DMS114 treated with DMSO at 0.1 percent for 48 hours (cell line): Measurements from ENCODE around the gene DNAJC19.

Experiments used
- DNase-seq: peaks from one replicate; lab custom pipeline; 2025; ENCODE audit not compliant: unreplicated experiment; lab: John Stamatoyannopoulos, UW

Gene DNAJC19

DNA sequence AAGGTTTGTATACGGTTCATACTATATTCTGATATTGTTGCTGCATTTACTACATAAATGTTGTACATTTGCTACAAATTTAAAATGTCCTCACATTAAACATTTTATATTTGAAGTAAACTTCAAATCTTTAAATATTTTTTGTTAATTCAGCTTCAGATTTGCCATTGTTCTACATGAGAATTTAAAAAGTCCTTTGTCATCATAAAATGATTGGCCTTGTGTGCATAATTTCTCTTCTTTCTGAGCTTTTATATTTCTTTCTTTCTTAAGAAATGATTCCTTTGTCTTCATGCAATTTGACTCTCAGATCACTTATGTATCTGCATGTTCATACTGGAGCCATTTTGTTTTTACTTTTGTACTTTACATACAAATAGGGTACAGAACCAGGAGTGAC, 28.0 kb downstream of the DNAJC19 start:
- DNase-seq, result no peak

DNA sequence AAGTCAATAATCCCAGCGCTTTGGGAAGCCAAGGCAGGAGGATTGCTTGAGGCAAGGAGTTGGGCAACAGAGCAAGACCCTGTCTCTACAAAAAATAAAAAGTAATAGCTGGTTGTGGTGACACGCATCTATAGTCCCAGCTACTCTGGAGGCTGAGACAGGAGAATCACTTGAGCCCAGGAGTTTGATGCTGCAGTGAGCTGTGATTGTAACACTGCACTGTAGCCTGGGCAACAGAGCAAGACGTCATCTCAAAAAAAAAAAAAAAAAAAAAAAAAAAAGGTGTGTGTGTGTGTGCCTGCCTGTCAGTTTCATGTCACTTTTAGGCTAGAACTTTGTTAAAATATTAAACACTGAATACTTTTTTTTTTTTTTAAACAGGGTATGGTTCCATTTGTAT, 28.4 kb downstream of the DNAJC19 start:
- DNase-seq, result no peak

DNA sequence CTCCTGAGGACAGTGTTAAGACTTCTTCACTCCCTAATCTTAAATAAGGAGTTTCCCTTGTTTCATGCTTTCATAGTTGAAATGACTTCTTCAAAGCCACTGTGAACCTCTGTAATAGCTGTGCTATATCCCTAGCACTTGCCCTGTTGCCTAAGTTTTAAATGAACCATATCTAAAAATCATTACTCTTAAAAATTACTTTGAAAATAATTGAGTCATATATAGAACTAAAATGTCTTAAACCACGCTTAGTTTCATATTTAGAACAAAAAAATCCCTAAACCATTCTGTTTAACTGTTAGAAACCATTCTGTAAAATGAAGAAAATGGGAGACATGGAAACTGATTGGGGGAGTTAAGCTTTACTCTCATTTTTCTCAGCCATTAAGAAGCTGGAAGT, 29.8 kb downstream of the DNAJC19 start:
- DNase-seq, result no peak

DNA sequence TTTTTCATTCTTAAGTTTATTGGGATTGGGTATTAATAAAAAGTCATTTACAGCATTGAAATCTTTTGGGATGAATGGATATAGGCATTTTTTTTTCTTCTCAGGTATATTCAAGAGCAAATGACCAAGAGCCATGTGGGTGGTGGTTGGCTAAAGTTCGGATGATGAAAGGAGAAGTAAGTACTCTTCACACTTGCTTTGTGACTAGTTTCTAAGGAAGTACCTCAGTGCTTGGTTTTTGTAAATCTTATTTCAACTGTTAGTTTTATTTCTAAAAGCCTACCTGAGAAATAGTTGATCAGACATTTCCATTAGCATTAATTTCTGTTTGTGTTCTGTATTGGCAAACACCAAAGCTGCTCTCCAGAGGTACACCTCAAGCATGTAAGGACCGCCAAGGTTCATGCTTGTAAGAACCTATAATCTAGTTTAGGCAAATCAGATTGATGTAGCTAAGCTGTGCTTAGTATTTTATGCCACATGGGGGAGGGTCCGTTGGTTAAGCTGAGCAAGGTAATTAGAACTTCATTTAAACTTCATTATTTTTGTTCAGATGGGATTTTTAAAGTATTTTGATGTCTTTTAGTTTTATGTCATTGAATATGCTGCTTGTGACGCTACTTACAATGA, 41.7 kb downstream of the DNAJC19 start:
- DNase-seq, result no peak

DNA sequence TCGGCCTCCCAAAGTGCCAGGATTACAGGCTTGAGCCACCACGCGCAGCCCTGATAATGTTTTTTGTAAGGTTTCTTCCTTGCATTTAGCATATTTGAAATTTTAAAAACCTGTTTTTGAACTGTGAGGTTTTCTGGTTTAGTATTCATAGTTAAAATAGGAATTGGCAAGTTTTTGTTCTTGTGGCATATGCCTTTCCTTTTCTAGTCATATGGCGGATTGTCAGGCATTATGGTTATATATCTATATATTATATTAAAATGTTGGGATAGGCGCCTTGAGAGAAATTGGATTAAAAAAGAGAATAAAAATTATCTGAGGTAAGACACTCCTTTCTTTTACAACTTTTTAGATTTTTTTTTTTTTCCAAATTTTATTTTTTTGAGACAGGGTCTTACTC, 48.7 kb downstream of the DNAJC19 start:
- no peak for DNase-seq

DNA sequence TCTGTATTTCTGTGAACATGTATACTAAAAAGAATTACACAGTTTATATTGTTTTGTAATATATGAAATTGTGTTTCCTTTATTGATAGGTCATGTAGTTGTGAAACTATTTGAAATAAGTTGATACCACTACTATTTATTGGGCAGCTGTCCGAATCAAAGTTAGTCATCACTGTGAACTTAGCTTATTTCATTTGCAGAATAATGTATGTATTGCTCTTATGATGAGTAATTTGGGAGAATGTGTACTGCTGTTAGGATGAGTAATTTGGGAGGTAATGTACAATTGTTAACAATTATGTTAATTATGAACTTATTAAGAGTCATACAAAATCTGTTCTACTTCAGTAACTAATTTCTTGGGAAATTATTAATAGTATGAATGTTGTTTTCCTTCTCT, 54.9 kb downstream of the DNAJC19 start:
- no peak for DNase-seq
